Subcutaneous adipose tissue (tissue), 4 donors: ENCODE results near the gene IL1R2. TPM values are rescaled to one million over a fixed set of nuclear protein-coding genes. Genes with fewer than 3 reads are reported as not detected.

Source experiments
- total RNA-seq, 4 donors: library from RNA; depleted of rRNA; stranded (reverse); fragments of >200 nt; gene quantifications; one replicate each; pipeline ENCODE4 v1.1.0, GENCODE V29; 2016
- TF ChIP-seq, protein P1 (sequence below): fragments of 450-650 bp; IDR thresholded peaks from one replicate; pipeline ENCODE4 v1.5.1; 2016; ENCODE audit warnings: low read depth, mild to moderate bottlenecking, control low read depth, antibody characterized with exemption, moderate library complexity

Gene IL1R2
- total RNA-seq, 4 donors from 2014 or later = 8.3 to 27.1 (median 17.2) TPM

DNA sequence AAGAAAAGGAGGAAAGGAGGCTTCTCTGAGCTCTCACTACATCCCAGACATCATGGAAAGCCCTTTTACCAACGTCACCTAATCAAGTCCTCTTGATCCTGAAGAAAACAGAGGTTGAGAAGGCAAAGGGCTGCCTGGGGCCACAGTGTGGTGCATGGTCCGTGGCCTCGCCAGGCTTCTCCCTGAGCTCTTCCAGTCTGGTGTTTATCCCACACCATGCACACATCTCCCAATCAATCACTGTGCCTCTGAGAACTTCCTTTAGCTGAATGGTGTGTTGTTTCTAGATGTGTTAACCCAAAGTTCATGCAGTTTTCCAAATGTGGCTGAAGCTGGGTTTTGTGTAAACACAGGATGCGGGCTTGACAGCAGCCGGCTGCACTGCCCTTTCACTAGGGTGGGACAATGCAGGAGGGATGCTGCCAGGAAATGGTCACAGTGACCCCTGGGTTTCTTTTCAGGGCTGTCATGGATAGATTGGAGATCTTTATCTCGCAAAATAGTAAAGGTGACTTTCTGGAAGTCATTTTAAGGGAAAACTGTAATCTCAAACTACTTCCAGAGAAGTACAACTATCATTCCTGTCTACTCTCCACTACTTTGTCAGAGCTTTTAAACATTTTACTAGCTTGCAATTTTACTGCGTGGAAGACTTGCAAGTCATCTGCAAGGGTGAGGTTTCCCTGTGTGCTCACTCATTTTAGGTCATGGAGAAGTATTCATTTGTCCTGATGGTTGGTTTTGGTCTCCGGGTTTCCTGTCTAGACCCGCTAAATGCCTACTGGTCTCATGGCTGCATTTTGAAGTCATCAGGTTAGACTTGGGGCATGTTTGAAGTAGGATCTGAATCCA lies 54.6 kb downstream of the IL1R2 start:
- TF ChIP-seq, protein P1, sequence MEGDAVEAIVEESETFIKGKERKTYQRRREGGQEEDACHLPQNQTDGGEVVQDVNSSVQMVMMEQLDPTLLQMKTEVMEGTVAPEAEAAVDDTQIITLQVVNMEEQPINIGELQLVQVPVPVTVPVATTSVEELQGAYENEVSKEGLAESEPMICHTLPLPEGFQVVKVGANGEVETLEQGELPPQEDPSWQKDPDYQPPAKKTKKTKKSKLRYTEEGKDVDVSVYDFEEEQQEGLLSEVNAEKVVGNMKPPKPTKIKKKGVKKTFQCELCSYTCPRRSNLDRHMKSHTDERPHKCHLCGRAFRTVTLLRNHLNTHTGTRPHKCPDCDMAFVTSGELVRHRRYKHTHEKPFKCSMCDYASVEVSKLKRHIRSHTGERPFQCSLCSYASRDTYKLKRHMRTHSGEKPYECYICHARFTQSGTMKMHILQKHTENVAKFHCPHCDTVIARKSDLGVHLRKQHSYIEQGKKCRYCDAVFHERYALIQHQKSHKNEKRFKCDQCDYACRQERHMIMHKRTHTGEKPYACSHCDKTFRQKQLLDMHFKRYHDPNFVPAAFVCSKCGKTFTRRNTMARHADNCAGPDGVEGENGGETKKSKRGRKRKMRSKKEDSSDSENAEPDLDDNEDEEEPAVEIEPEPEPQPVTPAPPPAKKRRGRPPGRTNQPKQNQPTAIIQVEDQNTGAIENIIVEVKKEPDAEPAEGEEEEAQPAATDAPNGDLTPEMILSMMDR = no peak

DNA sequence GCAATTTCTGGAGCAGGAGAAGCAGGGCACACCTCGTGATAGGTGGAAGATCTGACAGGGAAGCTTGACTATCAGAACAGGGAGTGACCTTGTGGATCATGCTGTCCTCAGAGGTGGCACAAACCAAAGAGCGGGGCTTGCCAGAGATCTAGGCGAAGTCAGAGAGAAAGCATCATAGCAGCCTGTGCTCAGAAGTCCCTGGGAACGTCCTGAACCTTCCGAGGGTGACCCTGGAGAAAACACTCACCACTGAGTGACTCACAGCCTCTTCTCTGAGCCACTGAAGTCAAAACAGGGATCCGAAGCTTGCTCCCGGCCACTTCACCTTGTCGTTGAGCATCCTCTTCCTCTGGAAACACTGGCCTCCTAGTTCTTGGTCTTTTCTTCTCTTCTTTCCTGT lies 56.7 kb downstream of the IL1R2 start:
- TF ChIP-seq, protein P1 = no peak

DNA sequence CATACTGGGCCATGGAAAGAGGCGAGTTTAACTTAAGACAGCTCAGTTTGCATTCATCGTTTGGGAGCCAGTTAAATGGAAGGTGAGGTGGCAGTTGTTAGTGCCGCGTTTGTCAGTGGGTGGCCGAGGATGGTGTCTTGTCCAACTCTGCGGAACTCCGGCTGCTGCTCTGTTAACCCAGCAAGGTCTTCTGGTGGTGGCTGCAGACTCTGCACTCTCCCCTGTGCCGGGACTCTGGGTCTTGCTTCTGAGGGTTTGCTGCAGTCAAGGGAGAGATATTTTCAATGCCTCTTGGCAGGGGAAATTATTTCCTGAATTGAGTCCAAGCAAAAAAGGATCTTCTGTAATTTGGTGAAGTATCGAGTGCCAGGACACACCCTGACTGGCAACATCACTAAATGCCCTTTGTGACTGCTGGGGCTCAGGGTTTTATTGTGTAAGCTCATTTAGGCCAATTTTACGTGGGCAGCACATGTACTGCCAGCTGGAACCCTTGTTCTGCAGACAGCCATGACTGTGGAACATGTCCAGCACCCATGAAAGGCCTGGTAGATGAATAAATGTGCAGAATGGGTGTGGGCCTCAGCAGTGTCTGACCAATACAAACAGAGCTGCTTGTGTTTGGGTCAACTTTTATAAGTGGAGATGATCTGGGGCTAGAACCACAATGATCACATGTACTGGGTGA lies 58.1 kb downstream of the IL1R2 start:
- TF ChIP-seq, protein P1 = no peak

DNA sequence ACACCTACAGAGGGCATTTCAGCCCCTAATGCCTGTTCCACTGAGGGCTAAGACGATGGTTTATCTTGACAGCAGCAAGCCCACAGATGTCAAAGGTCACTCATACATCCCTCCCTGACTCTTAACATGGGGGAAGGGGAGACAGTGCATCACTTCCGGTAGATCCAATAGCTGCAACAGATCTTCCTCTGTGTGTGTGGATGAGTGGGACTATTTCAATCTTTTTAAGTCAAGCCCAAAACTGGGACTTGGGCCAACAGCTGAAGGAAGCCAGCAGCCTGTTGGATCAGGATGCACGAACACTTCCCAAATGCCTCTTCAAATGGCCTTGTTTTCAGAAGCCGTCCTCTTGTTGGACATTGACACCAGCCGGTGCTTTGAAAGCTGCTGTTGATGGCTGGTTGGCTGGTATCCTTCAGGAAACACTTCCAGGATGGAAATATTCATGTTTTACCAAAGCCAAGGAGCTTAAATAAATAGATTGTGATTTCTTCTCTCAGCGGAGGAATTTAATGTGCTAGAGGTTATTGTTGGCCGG lies 59.2 kb downstream of the IL1R2 start:
- TF ChIP-seq, protein P1 = no peak

DNA sequence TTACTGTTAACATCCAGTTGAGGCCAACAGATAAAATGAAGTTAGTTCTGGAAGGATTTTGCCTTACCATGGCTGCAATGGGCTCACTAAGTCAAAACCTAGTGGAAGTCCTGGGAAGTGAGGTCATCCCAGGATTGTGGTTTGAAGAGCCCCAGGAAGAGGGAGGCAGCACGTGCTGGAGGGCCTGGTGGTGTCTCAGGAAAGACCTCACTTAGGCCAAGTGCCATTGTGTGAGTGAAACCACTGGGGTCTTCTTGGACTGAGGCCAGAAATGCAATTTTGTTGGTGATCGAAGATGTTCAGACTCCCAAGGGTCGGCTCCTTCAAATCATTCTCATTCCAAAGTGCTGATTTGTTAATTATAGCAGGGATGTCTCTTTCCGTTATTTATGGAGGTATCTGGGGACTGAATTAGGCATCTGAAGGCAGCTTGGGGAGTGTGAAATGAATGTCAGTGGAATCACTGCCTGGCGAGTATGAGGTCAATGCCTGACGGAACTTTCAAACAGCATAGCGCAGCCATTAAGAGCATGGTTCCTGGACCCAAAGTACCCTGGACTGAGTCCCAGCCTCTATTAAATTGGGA lies 60.0 kb downstream of the IL1R2 start:
- TF ChIP-seq, protein P1 = no peak

DNA sequence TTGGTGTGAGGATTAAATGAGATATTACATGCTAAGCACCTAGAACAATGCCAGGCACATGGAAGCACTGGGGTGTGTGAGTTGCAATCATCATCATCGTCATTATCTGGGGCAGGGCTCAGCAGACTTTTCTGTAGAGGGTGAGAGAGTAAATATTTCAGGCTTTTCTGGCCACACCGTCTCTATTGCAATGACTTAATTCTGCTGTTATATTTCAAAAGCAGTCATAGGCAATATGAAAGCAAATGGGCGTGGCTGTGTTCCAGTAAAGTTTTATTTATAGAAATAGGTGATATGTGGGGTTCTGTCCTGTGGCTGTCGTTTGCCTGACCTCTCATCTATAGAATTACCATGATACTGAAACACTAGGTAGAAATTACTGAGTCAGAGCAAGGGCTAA lies 60.6 kb downstream of the IL1R2 start:
- TF ChIP-seq, protein P1 = no peak

DNA sequence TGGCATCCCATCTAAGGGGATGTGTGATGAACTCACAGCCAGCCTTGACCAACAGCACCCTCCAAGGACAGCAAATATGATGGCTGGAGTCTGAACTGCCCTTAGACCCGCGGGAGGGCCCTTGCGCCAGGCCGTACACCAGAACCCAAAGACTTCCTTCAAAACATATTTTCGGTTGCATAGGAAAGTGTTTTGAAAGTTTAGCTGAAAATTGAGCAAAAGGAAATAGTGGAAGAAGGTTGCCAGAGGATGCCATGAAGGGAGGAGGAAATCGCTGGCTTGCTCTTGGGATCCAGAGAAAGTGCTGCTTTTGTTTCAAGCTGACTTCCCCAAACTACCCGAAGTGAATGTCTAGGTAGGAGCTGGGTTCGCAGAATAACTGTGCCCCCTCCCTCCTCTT lies 61.3 kb downstream of the IL1R2 start:
- TF ChIP-seq, protein P1 = no peak
